Karpas-422 (cell line): Measurements from ENCODE around the gene FTCD. TPM values are rescaled to one million over a fixed set of nuclear protein-coding genes. Genes with fewer than 3 reads are reported as not detected.
"Not testable (repeated sequence)": the region's sequence is repeated elsewhere in the genome, so short reads cannot be mapped to it uniquely, and the experiment has no call there.

ENCODE experiments used
- DNase-seq: peaks from one replicate; pipeline ENCODE4 v3.0.0-alpha.2; 2015
- H2AFZ ChIP-seq: fragments of 200-600 bp; sonication (generic); 2 replicates; pipeline ENCODE4 v1.6.1; 2014; ENCODE audit warnings: antibody characterized with exemption, low read length, mixed read lengths
- H3K27ac ChIP-seq: fragments of 200-600 bp; sonication (generic); 2 replicates; pipeline ENCODE4 v1.5.1; 2014; ENCODE audit warnings: mild to moderate bottlenecking, low read length, moderate library complexity
- H3K27me3 ChIP-seq: fragments of 200-600 bp; sonication (generic); 2 replicates; pipeline ENCODE4 v1.6.1; 2014; ENCODE audit warnings: low read length, mixed read lengths
- H3K36me3 ChIP-seq: fragments of 200-600 bp; sonication (generic); 2 replicates; pipeline ENCODE4 v1.6.1; 2014; ENCODE audit warnings: low read length, mixed read lengths; ENCODE audit not compliant: insufficient read depth
- H3K4me1 ChIP-seq: fragments of 200-600 bp; sonication (generic); 2 replicates; pipeline ENCODE4 v1.6.1; 2014; ENCODE audit warnings: mild to moderate bottlenecking, low read length, mixed read lengths
- H3K4me2 ChIP-seq: fragments of 200-600 bp; sonication (generic); 2 replicates; pipeline ENCODE4 v1.6.1; 2014; ENCODE audit warnings: low read length, low read depth, mild to moderate bottlenecking; ENCODE audit not compliant: poor library complexity, severe bottlenecking
- H3K4me3 ChIP-seq: fragments of 200-600 bp; sonication (generic); 2 replicates; pipeline ENCODE4 v1.5.1; 2014; ENCODE audit warnings: mild to moderate bottlenecking, antibody characterized with exemption, low read length, mixed read lengths
- H3K79me2 ChIP-seq: fragments of 200-600 bp; sonication (generic); 2 replicates; pipeline ENCODE4 v1.6.1; 2014; ENCODE audit warnings: mild to moderate bottlenecking, low read length, mixed read lengths
- H3K9ac ChIP-seq: fragments of 200-600 bp; sonication (generic); 2 replicates; pipeline ENCODE4 v1.6.0; 2014; ENCODE audit warnings: low read length
- H3K9me2 ChIP-seq: fragments of 200-600 bp; sonication (generic), shearing (Covaris generic); replicated peaks from 2 replicates; pipeline ENCODE4 v1.6.0; 2014; ENCODE audit warnings: mild to moderate bottlenecking, low read length, moderate library complexity; ENCODE audit not compliant: insufficient read depth
- H3K9me3 ChIP-seq: fragments of 300-700, 200-600 bp; sonication (generic); 2 replicates; pipeline ENCODE4 v1.6.1; 2014; ENCODE audit warnings: low read length, mixed read lengths
- H4K20me1 ChIP-seq: fragments of 200-600 bp; sonication (generic); 2 replicates; pipeline ENCODE4 v1.6.1; 2014; ENCODE audit warnings: mild to moderate bottlenecking, antibody characterized with exemption, low read length, low read depth; ENCODE audit not compliant: insufficient read depth
- total RNA-seq: library from RNA; depleted of rRNA; stranded (reverse); fragments of >200 nt; shearing (Covaris generic); gene quantifications from 2 replicates; pipeline ENCODE4 v1.2.3, GENCODE V29; 2014; ENCODE audit warnings: low replicate concordance

The FTCD gene
- total RNA-seq, 1 experiment from 2014 or later, result not detected

DNA sequence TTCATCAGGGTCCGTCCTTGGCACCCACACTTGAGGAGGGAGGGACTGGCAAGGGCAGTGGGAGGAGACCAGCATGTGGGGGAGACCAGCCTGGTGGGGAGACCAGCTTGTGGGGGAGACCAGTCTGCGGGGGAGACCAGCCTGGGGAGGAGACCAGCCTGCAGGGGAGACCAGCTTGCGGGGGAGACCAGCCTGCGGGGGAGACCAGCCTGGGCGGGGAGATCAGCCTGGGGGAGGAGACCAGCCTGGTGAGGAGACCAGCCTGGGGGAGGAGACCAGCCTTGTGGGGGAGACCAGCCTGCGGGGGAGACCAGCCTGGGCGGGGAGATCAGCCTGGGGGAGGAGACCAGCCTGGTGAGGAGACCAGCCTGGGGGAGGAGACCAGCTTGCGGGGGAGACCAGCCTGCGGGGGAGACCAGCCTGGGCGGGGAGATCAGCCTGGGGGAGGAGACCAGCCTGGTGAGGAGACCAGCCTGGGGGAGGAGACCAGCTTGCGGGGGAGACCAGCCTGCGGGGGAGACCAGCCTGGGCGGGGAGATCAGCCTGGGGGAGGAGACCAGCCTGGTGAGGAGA, 28.0 kb upstream of the FTCD start:
- Histone ChIP-seq H3K9ac (peak overlapping the region; percentile 92), H3K4me2 (peak overlapping the region; percentile 97), H3K4me1 (peaks cover 26% of the 10 kb centered on the region), H3K4me3 (peak overlapping the region; percentile 92; the same call in 1 of the 2 replicates)
- not testable (repeated sequence) for H3K27me3 ChIP-seq, DNase-seq, H2AFZ ChIP-seq, H3K79me2 ChIP-seq, H3K9me2 ChIP-seq, H3K36me3 ChIP-seq, H4K20me1 ChIP-seq, H3K9me3 ChIP-seq, H3K27ac ChIP-seq

DNA sequence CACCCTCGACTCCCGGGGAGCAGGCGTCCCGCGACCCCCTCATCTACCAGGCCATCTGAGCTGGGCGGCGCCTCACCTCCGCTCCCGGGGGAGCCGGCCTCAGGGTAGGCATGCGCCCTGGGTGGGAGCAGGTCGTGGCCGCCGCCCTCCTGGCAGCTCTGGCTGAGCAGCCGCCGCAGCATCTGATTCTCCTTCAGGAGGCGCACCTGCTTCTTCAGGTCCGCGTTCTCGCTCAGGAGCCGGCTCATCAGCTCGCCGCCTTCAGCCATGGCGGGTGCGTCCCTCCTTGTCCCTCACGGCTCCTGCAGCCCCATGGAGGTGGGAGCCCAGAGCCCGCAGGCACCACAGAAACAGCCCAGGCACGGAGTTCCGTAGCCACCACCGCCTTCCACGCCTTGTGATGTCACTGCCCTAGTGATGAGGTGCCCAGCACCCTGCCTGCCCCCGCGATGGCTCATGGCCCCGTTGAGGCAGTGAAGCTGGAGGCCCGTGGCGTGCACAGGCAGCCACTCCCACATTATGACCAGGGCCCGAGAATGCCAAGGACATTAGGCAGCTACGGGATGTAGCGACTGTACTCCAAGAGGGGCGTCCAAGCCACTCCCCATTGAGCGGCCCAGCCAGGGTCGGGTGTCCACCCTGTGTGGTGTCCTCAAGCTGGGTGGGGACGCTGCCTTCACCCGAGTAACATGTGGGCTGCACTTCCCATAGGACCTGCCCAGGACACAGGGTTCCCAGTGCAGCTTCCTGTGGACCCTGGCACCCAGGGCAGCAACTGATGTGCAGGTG, 27.4 kb upstream of the FTCD start:
- Histone ChIP-seq H3K27me3 (no peaks in the 10 kb centered on the region), H3K27ac (no peak overlapping the region), H3K9ac (no peak overlapping the region), H3K4me1 (peaks cover 26% of the 10 kb centered on the region), H3K9me2 (no peaks in the 10 kb centered on the region), H2AFZ (no peak overlapping the region), H4K20me1 (no peaks in the 10 kb centered on the region), H3K4me3 (no peak overlapping the region), H3K36me3 (no peaks in the 10 kb centered on the region), H3K4me2 (peak overlapping the region; percentile 7), H3K79me2 (no peaks in the 10 kb centered on the region), H3K9me3 (no peaks in the 10 kb centered on the region)
- no peak for DNase-seq

DNA sequence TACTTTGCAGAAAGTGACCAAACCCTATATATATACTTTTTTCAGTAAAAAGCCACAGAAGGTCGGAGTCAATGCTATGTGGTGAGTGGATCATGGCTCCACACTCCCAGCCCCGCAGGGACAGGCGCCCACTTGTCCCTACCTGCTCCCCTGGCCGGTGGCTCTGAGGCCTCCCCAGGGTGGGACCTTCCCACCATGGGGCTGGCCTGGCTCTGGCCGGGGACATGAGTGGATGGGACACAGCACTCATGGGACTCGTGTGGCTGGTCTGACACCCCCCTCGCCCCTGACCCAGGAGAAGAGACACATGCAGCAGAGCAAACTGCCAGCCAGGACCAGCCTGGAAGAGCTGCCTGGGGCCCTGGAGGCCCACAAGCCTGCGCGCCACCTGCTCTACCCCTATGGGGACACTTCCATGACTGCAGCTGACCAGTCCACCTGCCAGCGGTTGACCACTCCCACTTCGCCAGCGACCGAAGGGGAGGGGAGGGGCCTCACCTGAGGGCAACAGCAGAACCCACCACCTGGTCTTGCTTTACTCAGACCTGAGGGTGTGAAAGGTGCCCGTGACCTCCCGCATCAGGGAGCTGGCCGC, 26.7 kb upstream of the FTCD start:
- Histone ChIP-seq H3K4me3 (no peak overlapping the region), H3K27ac (no peak overlapping the region), H3K4me2 (no peak overlapping the region), H3K36me3 (no peaks in the 10 kb centered on the region), H3K27me3 (no peaks in the 10 kb centered on the region), H3K9me3 (no peaks in the 10 kb centered on the region), H3K79me2 (no peaks in the 10 kb centered on the region), H4K20me1 (no peaks in the 10 kb centered on the region), H3K9me2 (no peaks in the 10 kb centered on the region), H3K9ac (no peak overlapping the region), H2AFZ (no peak overlapping the region), H3K4me1 (peaks cover 25% of the 10 kb centered on the region)
- no peak for DNase-seq

DNA sequence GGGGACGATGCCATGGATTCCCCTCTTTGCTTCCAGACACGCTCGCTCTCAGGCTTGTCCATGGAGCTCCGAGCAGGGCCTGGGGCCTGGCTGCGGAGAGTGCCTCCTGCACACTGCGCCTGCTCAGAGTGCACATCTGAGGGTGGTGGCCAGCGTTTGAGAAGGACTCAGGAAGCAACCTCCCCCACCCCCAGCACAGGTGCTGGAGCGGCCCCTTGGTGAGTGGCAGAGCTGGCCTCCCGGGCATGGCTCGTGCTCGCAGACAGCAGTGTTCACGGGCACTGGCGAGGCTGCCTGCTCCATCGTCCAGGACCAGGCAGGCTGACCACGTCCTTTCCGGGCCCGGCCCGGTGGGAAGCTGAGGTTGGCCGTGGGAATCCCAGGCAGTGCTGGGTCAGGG, 26.1 kb upstream of the FTCD start:
- no peaks in the 10 kb centered on the region for H3K27me3 ChIP-seq
- no peaks in the 10 kb centered on the region for H3K9me3 ChIP-seq
- no peaks in the 10 kb centered on the region for H3K79me2 ChIP-seq
- no peak for DNase-seq
- no peak overlapping the region for H3K4me3 ChIP-seq
- no peaks in the 10 kb centered on the region for H3K36me3 ChIP-seq
- no peak overlapping the region for H3K9ac ChIP-seq
- H3K9me2 ChIP-seq, result no peaks in the 10 kb centered on the region
- no peak overlapping the region for H3K27ac ChIP-seq
- H4K20me1 ChIP-seq, result no peaks in the 10 kb centered on the region
- H2AFZ ChIP-seq, result no peak overlapping the region
- H3K4me1 ChIP-seq, result peaks cover 21% of the 10 kb centered on the region
- H3K4me2 ChIP-seq, result no peak overlapping the region

DNA sequence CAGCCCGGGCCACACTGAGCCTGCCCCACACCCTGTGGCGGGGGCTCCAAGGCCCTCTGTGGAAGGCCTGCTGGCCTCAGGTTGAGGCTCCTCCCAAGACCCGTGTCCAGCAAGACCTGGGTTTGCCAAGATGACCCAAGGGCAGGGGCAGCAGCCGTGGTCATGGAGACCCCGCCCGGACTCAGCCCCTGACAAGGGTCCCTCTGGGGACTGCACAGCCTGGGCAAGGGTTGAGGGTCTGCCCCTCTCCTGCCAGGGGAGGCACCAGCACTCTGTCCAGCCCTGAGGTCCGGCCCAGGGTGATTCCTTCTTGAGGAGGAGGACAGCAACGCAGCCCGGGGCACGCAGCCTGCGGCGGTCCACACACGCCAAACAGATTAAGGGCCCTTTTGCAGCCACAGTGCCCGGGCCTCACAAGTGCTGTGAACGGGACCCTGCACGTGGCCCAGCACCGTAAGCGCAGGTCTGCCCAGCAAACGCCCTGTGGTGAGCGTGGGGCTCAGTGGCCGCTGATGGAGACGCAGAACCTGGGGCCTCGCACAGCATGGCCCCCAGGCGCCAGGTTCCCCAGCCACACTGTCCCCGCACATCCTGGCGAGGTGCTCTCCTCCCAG, 25.5 kb upstream of the FTCD start:
- no peak for DNase-seq
- H3K9ac ChIP-seq, result no peak overlapping the region
- H3K9me3 ChIP-seq, result no peaks in the 10 kb centered on the region

DNA sequence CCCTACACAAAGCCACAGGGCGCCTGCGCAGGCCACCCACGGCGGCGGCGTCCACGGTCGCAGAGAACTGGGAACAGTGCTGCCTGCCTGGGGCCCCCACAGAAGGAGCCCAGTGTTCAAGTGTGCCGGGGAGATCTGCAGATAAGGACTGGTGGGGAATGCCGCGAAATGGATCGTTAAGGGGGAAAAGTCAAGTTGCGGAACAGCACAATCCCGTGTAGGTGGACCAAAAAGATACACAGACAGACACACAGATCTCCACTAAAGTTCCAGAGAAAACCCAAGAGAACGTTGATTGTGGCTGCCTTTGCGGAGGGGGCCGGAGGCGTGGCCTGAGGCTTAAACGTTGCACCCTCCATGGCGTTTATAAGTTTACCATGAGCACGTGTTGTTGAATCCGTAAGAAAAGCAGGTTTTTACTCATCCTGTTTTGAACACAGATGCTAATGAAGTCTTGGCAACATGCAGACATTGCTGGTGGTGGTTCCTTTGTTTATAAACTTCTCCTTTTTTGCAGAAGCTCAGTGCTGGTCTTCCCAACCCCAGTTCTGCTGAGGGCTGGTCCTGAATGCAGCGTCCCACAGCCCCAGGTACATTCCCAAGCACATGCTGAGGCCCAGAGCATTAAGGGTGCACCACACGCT, 24.8 kb upstream of the FTCD start:
- 0 out of 2 replicates have a peak, but pooled peaks cover 4% of the 10 kb centered on the region for H4K20me1 ChIP-seq
- no peak overlapping the region for H3K4me3 ChIP-seq
- H3K27me3 ChIP-seq, result no peaks in the 10 kb centered on the region
- peaks cover 9% of the 10 kb centered on the region for H3K4me1 ChIP-seq
- H3K9ac ChIP-seq, result no peak overlapping the region
- H3K27ac ChIP-seq, result no peak overlapping the region
- no peak overlapping the region for H3K4me2 ChIP-seq
- H3K79me2 ChIP-seq, result no peaks in the 10 kb centered on the region
- no peak for DNase-seq
- H2AFZ ChIP-seq, result no peak overlapping the region
- H3K36me3 ChIP-seq, result no peaks in the 10 kb centered on the region
- H3K9me2 ChIP-seq, result no peaks in the 10 kb centered on the region
- no peaks in the 10 kb centered on the region for H3K9me3 ChIP-seq

More for the DNA sequence above, 25.5 kb upstream of the FTCD start:
- peaks cover 16% of the 10 kb centered on the region for H3K4me1 ChIP-seq
- no peak overlapping the region for H3K4me3 ChIP-seq
- H3K4me2 ChIP-seq, result no peak overlapping the region
- no peaks in the 10 kb centered on the region for H4K20me1 ChIP-seq
- no peaks in the 10 kb centered on the region for H3K27me3 ChIP-seq
- no peaks in the 10 kb centered on the region for H3K9me2 ChIP-seq
- no peaks in the 10 kb centered on the region for H3K36me3 ChIP-seq
- no peak overlapping the region for H3K27ac ChIP-seq
- no peak overlapping the region for H2AFZ ChIP-seq
- no peaks in the 10 kb centered on the region for H3K79me2 ChIP-seq

DNA sequence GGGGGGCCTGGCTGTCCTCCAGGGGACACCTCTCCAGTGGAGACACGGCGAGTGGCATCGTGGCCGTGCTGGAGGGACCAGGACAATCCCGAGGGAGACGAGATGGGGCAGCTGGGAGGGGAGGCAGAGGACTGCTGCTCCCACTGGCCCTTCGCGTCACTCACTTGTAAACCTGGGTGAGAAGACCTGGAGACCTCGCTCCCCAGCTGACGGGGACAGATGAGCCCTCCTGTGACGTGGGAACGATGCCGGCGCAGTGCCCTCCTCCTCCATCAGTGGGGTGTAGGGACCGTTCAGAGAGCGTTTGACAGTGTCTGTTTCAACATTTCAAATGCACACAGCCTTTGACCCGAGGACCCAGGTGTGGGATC, 24.3 kb upstream of the FTCD start:
- Histone ChIP-seq H3K79me2 (no peaks in the 10 kb centered on the region), H3K27me3 (no peaks in the 10 kb centered on the region), H3K4me3 (no peak overlapping the region), H2AFZ (no peak overlapping the region), H4K20me1 (0 out of 2 replicates have a peak, but pooled peaks cover 4% of the 10 kb centered on the region), H3K9me2 (no peaks in the 10 kb centered on the region), H3K4me1 (peaks cover 5% of the 10 kb centered on the region; the same call in 1 of the 2 replicates), H3K27ac (no peak overlapping the region), H3K9me3 (no peaks in the 10 kb centered on the region), H3K9ac (no peak overlapping the region), H3K4me2 (no peak overlapping the region), H3K36me3 (no peaks in the 10 kb centered on the region)
- DNase-seq, result no peak

DNA sequence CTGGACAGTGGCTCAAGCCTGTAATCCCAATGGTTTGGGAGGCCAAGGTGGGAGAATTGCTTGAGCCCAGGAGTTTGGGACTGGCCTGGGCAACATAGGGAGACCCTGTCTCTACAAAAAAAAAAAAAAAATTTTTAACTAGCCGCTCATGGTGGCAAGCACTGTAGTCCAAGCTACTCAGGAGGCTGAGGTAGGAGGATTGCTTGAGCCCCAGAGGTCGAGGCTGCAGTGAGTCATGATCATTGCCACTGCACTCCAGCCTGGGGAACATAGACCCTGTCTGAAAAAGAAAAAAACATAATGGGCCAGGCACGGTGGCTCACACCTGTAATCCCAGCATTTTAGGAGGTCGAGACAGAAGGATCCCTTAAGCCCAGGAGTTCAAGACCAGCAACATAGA, 23.6 kb upstream of the FTCD start:
- Histone ChIP-seq H3K9ac (no peak overlapping the region), H2AFZ (no peak overlapping the region), H3K4me3 (no peak overlapping the region), H3K9me2 (no peaks in the 10 kb centered on the region), H3K27ac (no peak overlapping the region), H3K36me3 (no peaks in the 10 kb centered on the region), H4K20me1 (0 out of 2 replicates have a peak, but pooled peaks cover 4% of the 10 kb centered on the region), H3K79me2 (no peaks in the 10 kb centered on the region), H3K4me1 (peaks cover 3% of the 10 kb centered on the region; the same call in 1 of the 2 replicates), H3K9me3 (no peaks in the 10 kb centered on the region), H3K4me2 (no peak overlapping the region), H3K27me3 (no peaks in the 10 kb centered on the region)
- DNase-seq, result no peak
